ENCODE results near the gene HDGFL2.

- no peak for TF ChIP-seq CTCF (IDR thresholded peaks at IDR 0.05)
- TF ChIP-seq POLR2A (IDR thresholded peaks at IDR 0.05), result no peak
Measured at GRCh38 chr19:4434391-4434790, 37.7 kb upstream of the HDGFL2 start.
